ENCODE data around the gene CPNE8.

The CPNE8 gene

GRCh38 chr12:38713294-38713693, 192.1 kb downstream of the CPNE8 start:
- no peak for DNase-seq
- Mint-ChIP-seq H3K27ac (no peak overlapping the region), H3K27me3 (ENCODE audit: low read depth, poor library complexity) (no peaks in the 10 kb centered on the region), H3K36me3 (ENCODE audit: low read depth) (peaks cover 14% of the 10 kb centered on the region), H3K4me3 (no peak overlapping the region), H3K9me3 (peaks cover 13% of the 10 kb centered on the region), H3K4me1 (no peaks in the 10 kb centered on the region)
- no peak for TF ChIP-seq CTCF (IDR thresholded peaks at IDR 0.05)

GRCh38 chr12:38711054-38711453, 194.3 kb downstream of the CPNE8 start:
- H3K4me3 Mint-ChIP-seq, result no peak overlapping the region
- DNase-seq, result no peak
- TF ChIP-seq CTCF (IDR thresholded peaks at IDR 0.05), result no peak
- H3K27me3 Mint-ChIP-seq (ENCODE audit: low read depth, poor library complexity), result no peaks in the 10 kb centered on the region
- peaks cover 5% of the 10 kb centered on the region for H3K36me3 Mint-ChIP-seq (ENCODE audit: low read depth)
- peaks cover 4% of the 10 kb centered on the region for H3K9me3 Mint-ChIP-seq
- H3K27ac Mint-ChIP-seq, result no peak overlapping the region
- H3K4me1 Mint-ChIP-seq, result no peaks in the 10 kb centered on the region

GRCh38 chr12:38708466-38708865, 196.9 kb downstream of the CPNE8 start:
- no peak for DNase-seq
- H3K27me3 Mint-ChIP-seq (ENCODE audit: low read depth, poor library complexity), result no peaks in the 10 kb centered on the region
- TF ChIP-seq CTCF (IDR thresholded peaks at IDR 0.05), result no peak
- H3K4me3 Mint-ChIP-seq, result no peak overlapping the region
- no peaks in the 10 kb centered on the region for H3K9me3 Mint-ChIP-seq
- no peak overlapping the region for H3K27ac Mint-ChIP-seq
- H3K36me3 Mint-ChIP-seq (ENCODE audit: low read depth), result no peaks in the 10 kb centered on the region
- no peaks in the 10 kb centered on the region for H3K4me1 Mint-ChIP-seq

GRCh38 chr12:38707648-38708047, 197.7 kb downstream of the CPNE8 start:
- Mint-ChIP-seq H3K9me3 (no peaks in the 10 kb centered on the region), H3K27ac (no peak overlapping the region), H3K36me3 (ENCODE audit: low read depth) (no peaks in the 10 kb centered on the region), H3K4me3 (no peak overlapping the region), H3K4me1 (no peaks in the 10 kb centered on the region), H3K27me3 (ENCODE audit: low read depth, poor library complexity) (no peaks in the 10 kb centered on the region)
- no peak for DNase-seq
- no peak for TF ChIP-seq CTCF (IDR thresholded peaks at IDR 0.05)

- TF ChIP-seq CTCF (IDR thresholded peaks at IDR 0.05), result no peak
- H3K36me3 Mint-ChIP-seq (ENCODE audit: low read depth), result peaks cover 39% of the 10 kb centered on the region
- DNase-seq, result no peak
Measured at GRCh38 chr12:38697289-38697688, 208.1 kb downstream of the CPNE8 start.

GRCh38 chr12:38695057-38695456, 210.3 kb downstream of the CPNE8 start:
- no peak for DNase-seq
- H3K27ac Mint-ChIP-seq, result no peak overlapping the region
- H3K9me3 Mint-ChIP-seq, result no peaks in the 10 kb centered on the region
- peaks cover 29% of the 10 kb centered on the region for H3K36me3 Mint-ChIP-seq (ENCODE audit: low read depth)
- no peak overlapping the region for H3K4me3 Mint-ChIP-seq
- no peaks in the 10 kb centered on the region for H3K27me3 Mint-ChIP-seq (ENCODE audit: low read depth, poor library complexity)
- no peaks in the 10 kb centered on the region for H3K4me1 Mint-ChIP-seq
- TF ChIP-seq CTCF (IDR thresholded peaks at IDR 0.05), result no peak

More at GRCh38 chr12:38697289-38697688, 208.1 kb downstream of the CPNE8 start:
- H3K9me3 Mint-ChIP-seq, result no peaks in the 10 kb centered on the region
- no peaks in the 10 kb centered on the region for H3K27me3 Mint-ChIP-seq (ENCODE audit: low read depth, poor library complexity)
- H3K4me1 Mint-ChIP-seq, result no peaks in the 10 kb centered on the region
- no peak overlapping the region for H3K4me3 Mint-ChIP-seq
- H3K27ac Mint-ChIP-seq, result no peak overlapping the region

All from nephron progenitor cell (in vitro differentiated cells).